ENCODE results near the gene ZCCHC3.
"Not testable (repeated sequence)": the region's sequence is repeated elsewhere in the genome, so short reads cannot be mapped to it uniquely, and the experiment has no call there.

ZCCHC3 gene

DNA sequence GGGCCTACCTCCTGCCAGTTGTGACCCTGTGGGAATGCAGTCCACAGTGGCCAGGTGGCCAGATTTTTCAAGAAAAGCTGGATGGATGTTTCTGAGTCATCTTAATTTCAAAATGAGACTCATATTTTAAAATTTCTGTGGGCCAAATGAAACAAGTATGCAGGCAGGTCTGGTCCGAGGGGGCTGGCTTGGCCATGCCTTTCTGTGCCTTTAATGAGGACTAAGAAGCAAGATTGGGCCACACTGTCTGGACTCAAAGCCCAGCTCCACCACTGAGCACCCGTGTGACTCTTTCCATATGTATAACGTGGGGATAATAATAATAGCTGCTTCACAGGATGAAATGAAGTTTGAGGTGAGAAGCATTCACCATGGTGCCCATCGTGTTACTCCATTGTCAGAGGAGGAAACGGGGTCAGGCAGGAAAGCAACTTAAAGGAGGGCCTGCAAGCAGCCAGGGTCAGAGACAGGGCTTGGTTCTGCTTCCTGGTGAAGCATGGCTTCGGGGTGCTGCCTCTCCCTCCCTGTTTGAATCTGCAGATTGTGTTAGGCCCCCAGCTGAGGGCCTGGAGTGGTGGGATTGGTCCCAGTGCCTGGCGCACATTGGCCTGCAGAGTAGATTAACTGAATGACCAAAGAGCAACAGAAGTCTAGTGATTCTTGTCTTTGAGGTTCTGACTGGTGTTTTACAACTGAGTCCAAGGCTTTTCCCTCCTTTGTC is 31.8 kb downstream of the ZCCHC3 start:
- Histone ChIP-seq H3K4me3 (ENCODE audit: severe bottlenecking) (no peak overlapping the region), H3K27ac (ENCODE audit: poor library complexity, severe bottlenecking) (peak overlapping the region; percentile 87)
- TF ChIP-seq, protein P1, sequence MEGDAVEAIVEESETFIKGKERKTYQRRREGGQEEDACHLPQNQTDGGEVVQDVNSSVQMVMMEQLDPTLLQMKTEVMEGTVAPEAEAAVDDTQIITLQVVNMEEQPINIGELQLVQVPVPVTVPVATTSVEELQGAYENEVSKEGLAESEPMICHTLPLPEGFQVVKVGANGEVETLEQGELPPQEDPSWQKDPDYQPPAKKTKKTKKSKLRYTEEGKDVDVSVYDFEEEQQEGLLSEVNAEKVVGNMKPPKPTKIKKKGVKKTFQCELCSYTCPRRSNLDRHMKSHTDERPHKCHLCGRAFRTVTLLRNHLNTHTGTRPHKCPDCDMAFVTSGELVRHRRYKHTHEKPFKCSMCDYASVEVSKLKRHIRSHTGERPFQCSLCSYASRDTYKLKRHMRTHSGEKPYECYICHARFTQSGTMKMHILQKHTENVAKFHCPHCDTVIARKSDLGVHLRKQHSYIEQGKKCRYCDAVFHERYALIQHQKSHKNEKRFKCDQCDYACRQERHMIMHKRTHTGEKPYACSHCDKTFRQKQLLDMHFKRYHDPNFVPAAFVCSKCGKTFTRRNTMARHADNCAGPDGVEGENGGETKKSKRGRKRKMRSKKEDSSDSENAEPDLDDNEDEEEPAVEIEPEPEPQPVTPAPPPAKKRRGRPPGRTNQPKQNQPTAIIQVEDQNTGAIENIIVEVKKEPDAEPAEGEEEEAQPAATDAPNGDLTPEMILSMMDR (IDR thresholded peaks at IDR 0.05; ENCODE audit: poor library complexity, severe bottlenecking) = no peak

DNA sequence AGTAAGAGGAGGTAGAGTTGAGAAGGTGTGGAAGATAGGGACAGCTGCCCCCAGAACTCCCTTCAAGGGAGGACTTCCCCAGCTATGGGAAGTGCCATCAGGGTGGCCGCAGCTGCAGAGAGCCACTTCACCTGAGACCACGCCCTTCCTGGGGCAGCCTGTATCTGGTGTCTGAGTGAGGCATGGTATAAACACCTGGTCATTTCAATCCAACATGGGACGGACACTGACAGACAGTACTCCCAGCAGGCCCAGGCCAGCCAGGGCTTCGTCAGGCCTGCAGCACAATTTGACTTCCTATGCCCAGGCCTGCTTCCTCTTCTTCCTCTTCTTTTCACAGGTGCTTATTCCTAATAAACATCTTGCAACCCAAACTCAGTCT is 32.5 kb downstream of the ZCCHC3 start:
- ATAC-seq (ENCODE audit: low read depth) = no peak
- TF ChIP-seq, protein P1 (IDR thresholded peaks at IDR 0.05; ENCODE audit: poor library complexity, severe bottlenecking) = no peak
- Histone ChIP-seq H3K27ac (ENCODE audit: poor library complexity, severe bottlenecking) (peak overlapping the region; percentile 87), H3K27me3 (ENCODE audit: insufficient read depth, poor library complexity, severe bottlenecking) (no peaks in the 10 kb centered on the region), H3K4me1 (ENCODE audit: insufficient read depth, poor library complexity, severe bottlenecking) (no peaks in the 10 kb centered on the region), H3K4me3 (ENCODE audit: severe bottlenecking) (no peak overlapping the region), H3K36me3 (ENCODE audit: low read depth) (peaks cover 5% of the 10 kb centered on the region; the same call in 1 of the 2 replicates), H3K9me3 (ENCODE audit: severe bottlenecking) (no peaks in the 10 kb centered on the region)
- no peak for DNase-seq (ENCODE audit: low spot score)

More for the DNA sequence above, 31.8 kb downstream of the ZCCHC3 start:
- Histone ChIP-seq H3K36me3 (ENCODE audit: low read depth) (peaks cover 5% of the 10 kb centered on the region; the same call in 1 of the 2 replicates), H3K27me3 (ENCODE audit: insufficient read depth, poor library complexity, severe bottlenecking) (no peaks in the 10 kb centered on the region), H3K4me1 (ENCODE audit: insufficient read depth, poor library complexity, severe bottlenecking) (no peaks in the 10 kb centered on the region), H3K9me3 (ENCODE audit: severe bottlenecking) (no peaks in the 10 kb centered on the region)
- DNase-seq (ENCODE audit: low spot score) = no peak
- ATAC-seq (ENCODE audit: low read depth) = no peak

DNA sequence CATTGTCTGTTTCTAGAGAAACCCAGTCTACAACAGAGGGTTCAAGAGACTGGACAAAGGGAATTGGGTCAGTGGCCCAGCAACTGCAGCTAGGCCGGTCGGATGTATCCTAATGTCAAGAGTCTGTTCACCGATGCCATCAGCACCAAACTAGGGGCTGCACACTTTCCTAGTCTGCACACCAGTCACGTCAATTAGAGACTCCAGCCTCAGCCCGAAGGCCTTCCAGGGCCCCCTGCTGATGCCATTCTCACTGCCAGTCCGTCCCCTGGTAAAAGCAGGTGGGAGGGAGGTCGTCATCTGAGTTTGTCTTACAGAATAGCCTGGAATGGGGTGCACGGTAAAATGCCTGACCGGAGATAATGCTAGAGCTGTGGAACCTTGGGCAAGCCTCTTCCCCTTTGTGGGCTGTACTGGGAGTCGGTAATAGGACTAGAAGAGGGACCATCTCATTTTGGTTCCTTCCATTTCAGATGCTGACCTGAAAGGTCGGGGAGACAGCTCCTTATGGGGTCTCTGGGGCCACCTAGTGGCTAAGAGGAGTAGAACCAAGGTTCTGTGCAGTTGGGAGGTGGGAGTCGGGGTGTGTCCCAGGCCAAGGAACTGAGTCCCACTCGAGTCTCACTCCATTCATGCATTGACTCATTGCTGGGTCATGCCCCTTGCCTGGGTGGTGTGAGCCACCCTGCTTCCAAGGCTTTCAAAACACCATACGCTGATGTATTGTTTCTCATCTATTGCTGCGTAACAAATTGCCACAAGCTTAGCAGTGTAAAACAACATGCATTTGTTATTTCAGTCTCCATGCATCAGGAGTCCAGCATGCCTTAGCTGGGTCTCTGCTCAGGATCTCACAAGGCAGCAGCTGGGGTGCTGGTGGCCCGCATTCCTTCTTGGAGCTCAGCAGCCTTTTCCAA is 33.1 kb downstream of the ZCCHC3 start:
- Histone ChIP-seq H3K4me3 (ENCODE audit: severe bottlenecking) (no peak overlapping the region), H3K27me3 (ENCODE audit: insufficient read depth, poor library complexity, severe bottlenecking) (no peaks in the 10 kb centered on the region), H3K27ac (ENCODE audit: poor library complexity, severe bottlenecking) (peak overlapping the region; percentile 87), H3K4me1 (ENCODE audit: insufficient read depth, poor library complexity, severe bottlenecking) (no peaks in the 10 kb centered on the region), H3K9me3 (ENCODE audit: severe bottlenecking) (no peaks in the 10 kb centered on the region), H3K36me3 (ENCODE audit: low read depth) (peaks cover 5% of the 10 kb centered on the region; the same call in 1 of the 2 replicates)
- TF ChIP-seq, protein P1 (IDR thresholded peaks at IDR 0.05; ENCODE audit: poor library complexity, severe bottlenecking) = peak; percentile 97
- ATAC-seq (ENCODE audit: low read depth) = peak; percentile 37
- no peak for DNase-seq (ENCODE audit: low spot score)

DNA sequence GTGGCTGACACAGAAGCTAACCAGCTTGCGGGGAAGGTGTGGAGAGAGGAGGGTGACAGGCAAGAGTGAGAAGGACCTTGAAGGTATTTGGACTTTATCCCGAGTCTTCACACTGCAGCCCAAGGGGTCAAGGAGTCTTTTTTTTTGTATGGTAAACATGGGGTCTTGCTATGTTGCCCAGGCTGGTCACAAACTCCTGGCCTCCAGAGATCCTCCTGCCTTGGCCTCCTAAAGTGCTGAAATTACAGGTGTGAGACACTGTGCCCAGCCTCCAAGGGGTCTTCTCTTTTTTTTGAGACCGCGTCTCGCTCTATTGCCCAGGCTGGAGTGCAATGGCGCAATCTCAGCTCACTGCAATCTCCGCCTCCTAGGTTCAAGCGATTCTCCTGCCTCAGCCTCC is 37.2 kb downstream of the ZCCHC3 start:
- TF ChIP-seq, protein P1 (IDR thresholded peaks at IDR 0.05; ENCODE audit: poor library complexity, severe bottlenecking) = no peak
- H3K27me3 ChIP-seq (ENCODE audit: insufficient read depth, poor library complexity, severe bottlenecking) = no peaks in the 10 kb centered on the region
- DNase-seq (ENCODE audit: low spot score) (no peak), ATAC-seq (ENCODE audit: low read depth) (no peak)
- no peak overlapping the region for H3K4me3 ChIP-seq (ENCODE audit: severe bottlenecking)
- no peak overlapping the region for H3K27ac ChIP-seq (ENCODE audit: poor library complexity, severe bottlenecking)
- no peaks in the 10 kb centered on the region for H3K36me3 ChIP-seq (ENCODE audit: low read depth)
- H3K4me1 ChIP-seq (ENCODE audit: insufficient read depth, poor library complexity, severe bottlenecking) = no peaks in the 10 kb centered on the region
- no peaks in the 10 kb centered on the region for H3K9me3 ChIP-seq (ENCODE audit: severe bottlenecking)

DNA sequence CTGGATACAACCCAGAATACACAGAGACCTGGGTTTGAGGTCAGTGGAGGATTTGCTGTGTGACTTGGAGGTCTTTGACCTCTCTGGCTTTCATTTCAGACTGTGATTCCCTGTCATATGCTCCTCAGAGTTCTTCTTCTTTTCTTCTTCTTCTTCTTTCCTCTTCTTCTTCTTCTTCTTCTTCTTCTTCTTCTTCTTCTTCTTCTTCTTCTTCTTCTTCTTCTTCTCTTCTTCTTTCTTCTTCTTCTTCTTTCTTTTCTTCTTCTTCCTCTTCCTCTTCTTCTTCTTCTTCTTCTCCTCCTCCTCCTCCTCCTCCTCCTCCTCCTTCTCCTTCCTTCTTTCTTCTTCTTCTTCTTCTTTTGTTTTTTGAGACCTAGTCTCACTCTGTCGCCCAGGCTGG is 38.7 kb downstream of the ZCCHC3 start:
- H3K27ac ChIP-seq (ENCODE audit: poor library complexity, severe bottlenecking); DNase-seq (ENCODE audit: low spot score); ATAC-seq (ENCODE audit: low read depth); H3K9me3 ChIP-seq (ENCODE audit: severe bottlenecking); H3K36me3 ChIP-seq (ENCODE audit: low read depth); H3K4me1 ChIP-seq (ENCODE audit: insufficient read depth, poor library complexity, severe bottlenecking); H3K4me3 ChIP-seq (ENCODE audit: severe bottlenecking); H3K27me3 ChIP-seq (ENCODE audit: insufficient read depth, poor library complexity, severe bottlenecking): not testable (repeated sequence)

Measured in RWPE2 (cell line).